NCI-H510A treated with DMSO at 0.1 percent for 48 hours (cell line): ENCODE data around the gene HEATR5B.
A peak's percentile ranks its signal among the peaks of the same experiment; 100 is the strongest.
"Not testable (repeated sequence)": the region's sequence is repeated elsewhere in the genome, so short reads cannot be mapped to it uniquely, and the experiment has no call there.

Experiments used
- DNase-seq: peaks from one replicate; lab custom pipeline; 2025; lab: John Stamatoyannopoulos, UW

Gene HEATR5B

DNA sequence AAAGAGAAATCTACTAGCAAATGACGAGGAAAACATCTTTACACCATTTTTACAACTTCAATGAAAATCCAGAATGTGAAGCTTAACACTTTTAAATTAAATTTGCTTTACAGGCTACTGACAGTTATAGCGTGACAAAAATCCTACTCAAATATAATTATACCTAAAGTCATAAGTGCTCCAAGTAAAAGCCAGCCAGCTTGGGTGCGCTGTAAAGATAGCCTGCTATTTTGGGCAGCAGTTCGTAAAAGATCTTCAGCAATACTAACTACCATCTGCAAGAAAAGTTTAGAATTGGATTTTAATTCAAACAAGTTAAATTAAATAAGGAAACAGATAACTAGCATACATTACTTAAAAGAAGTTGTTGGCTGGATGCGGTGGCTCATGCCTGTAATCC lies 22.4 kb downstream of the HEATR5B start:
- no peak for DNase-seq

DNA sequence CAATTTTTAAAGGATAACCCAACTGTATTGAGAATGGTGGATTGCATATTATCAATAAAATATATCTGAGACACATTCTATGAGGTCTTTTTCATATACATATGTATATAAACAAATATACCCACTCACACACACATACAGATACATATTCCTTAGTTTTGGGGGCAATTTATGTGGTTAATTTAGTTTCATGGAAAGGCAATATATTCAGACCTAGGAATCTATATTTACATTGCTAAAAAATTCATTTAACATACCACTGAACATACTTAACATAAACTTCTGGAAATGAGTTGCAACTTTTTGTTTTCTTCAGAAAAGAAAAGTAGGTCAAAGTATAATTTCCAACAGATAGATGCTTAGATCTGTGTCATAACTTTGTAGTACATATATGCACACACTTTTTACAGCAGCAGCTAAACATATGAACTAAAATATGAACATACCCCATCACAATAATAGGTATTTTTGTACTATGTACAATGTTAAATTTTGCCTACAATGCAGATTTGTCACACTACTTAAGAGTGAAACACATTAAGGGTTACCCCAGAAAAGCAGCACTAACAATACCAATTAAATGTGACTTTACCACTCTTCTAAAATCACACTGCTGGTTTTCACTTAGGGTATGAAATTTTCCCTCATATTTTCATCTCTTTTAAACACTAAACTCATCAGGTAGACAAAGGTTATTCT lies 23.0 kb downstream of the HEATR5B start:
- no peak for DNase-seq

DNA sequence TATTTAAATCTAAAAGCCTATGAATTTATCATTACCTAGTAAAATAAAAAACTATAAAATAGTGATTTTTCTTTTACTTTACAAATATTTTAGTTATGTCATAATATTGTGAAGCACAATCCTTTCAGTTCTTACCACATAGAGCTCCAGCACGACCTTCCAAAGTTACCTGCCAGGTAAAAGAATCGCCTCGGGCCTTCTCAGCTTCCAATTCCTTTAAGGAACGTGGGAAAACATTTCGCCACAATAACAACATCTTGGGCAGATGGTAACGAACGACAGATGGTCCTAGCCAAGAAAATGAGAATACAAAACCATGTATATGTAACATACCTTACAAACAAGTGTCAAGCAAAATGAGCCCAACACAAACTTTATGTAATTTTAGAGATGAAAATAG lies 23.7 kb downstream of the HEATR5B start:
- DNase-seq = no peak

DNA sequence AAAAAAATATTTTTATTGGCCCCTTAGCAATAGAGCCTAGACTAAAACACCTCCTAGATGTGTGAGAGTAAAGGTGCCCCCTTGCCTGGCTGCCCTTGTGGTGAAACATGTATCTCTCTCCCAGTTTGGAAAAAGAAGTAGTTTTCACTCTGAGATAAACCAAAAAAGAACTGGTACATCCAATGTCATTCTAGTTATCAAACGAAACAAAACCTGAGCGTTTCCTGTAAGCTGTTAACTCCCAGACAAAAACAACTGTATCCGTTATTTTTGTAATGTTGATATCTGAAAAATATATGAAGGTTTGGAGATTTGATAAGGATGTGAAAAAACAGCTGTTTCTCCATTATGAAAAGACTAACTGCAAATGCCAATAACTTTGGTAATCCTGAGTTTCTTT lies 24.3 kb downstream of the HEATR5B start:
- DNase-seq = no peak

DNA sequence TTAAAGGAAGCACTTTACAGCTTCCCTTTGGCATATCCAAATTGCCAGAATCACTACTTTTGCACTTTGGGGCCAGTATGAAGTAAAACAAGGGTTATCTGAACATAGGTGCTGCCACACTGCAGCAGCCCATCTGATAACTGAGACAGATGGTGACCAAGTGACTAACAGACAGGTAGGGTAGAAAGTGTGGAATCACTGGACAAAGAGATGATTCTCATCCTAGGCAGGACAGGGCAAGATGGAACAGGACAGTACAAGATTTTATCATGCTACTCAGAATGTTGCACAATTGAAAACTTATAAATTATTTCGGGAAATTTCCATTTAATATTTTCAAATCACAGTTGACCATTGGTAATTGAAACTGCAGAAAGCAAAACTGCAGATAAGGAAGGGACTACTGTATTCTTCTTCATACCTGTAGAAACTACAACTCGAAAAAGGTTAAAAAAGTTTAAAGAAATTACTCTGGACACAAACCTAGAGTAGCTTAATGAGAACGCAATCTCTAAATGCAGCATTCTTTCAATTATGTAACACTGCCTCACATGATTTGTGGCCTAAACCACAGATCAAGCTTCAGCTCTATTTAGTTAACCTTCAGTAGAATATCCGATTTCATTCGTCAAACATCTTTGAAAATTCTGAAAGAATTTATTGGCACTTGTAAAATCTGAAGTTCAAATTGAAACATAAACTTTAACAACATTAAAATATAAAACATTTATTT lies 31.4 kb downstream of the HEATR5B start:
- no peak for DNase-seq

DNA sequence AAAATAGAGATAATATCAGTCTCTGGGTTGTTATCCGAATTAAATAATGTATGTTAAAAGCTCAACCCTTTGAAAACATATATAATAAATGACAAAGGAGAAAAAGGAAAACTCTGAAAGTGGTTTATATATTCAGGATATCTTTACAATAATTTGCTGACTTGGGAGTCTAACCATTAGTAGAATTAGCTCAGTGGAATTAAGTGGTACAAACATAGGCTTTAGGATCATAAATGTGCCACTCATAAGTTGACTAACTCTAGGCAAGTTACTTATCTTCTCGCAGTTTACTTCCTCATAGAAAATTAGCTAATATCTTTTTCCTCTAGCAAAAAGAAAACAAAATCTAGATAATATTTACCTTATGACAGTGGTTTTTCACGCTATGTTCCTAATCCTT lies 44.6 kb downstream of the HEATR5B start:
- DNase-seq = no peak

DNA sequence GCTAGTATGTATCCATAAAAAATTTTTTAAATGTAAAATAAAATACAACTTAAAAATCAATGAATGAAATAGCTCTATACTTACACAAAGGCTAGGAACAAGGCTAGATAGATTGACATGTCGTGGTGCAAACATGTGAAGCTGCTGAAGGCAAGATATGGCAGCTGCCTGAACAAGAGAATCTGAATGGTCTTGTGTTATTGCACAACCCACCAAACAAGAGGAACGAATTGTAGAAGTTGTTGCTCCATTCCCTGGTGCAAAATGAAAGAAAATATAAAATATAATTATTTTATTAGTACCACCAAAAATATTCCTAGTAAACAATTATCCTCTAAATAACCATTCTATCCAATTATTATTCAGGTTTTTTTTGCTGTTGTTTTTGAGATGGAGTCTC lies 46.4 kb downstream of the HEATR5B start:
- DNase-seq = no peak

DNA sequence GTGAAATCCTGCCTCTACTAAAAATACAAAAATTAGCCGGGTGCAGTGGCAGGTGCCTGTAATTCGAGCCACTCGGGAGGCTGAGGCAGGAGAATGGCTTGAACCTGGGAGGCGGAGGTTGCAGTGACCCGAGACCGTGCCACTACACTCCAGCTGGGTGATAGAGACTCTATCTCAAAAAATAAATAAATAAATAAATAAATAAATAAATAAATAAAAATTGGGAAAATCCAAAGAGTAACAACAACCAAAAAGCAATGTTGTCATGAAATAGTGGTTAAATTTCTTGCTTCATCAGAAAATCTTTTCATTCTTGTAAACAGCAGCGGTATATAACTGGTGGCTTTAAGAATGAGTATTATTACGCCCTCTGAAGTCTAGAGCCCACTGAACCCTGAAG lies 54.4 kb downstream of the HEATR5B start:
- no peak for DNase-seq

DNA sequence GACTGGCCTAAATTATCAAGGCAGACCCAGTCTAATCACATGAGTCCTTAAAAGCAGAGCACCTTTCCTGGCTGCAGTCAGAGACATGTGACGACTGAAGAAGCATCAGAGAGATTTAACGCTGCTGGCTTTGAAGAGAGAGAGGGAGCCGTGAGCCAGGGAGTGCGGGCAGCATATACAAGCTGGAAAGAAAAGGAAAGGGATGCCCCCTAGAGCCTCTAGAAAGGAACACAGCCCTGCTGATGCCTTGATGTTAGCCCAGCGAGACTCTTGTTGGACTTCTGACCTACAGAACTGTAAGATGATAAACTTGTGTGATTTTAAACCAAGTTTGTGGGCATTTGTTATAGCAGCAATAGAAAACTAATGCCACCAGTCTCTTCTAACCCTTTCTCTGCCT lies 58.1 kb downstream of the HEATR5B start:
- DNase-seq = peak; percentile 9

DNA sequence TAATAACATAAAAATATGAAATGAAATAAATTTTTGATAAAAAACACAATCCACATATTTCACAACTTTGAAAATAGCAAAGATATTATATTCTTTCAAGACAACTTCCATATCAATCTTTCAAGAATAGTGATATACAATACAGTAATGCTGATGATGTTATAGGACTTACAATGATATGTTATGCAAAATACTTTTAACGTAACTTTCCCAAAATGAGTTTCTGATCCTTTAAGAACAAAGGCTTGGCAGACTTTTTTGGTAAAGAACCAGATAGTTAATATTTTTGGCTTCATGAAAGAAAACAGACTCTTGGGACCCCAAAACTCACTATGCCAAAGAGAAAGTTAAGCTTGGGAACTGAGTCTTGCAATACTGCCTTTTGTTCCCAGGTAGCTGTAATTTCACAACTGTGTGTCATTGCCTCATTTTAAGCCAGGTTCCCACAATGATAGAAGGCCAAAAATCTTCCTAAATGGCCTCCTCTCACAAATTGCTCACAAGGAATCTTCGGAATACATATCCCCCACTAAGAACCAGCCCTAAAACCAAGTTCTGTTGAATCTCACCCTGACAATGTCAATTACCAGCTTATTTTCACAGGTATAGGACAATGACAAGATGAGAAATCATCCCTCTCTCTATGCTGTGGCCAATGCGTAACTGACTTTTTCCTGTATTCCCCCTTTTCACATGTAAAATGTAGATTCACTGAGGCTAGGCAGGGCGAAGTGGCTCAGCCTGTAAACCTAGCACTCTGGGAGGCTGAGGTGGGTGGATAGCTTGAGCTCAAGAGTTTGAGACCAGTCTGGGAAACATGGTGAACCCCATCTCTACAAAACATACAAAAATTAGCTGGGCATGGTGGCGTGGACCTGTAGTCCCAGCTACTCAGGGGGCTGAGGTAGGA lies 63.0 kb downstream of the HEATR5B start:
- no peak for DNase-seq

DNA sequence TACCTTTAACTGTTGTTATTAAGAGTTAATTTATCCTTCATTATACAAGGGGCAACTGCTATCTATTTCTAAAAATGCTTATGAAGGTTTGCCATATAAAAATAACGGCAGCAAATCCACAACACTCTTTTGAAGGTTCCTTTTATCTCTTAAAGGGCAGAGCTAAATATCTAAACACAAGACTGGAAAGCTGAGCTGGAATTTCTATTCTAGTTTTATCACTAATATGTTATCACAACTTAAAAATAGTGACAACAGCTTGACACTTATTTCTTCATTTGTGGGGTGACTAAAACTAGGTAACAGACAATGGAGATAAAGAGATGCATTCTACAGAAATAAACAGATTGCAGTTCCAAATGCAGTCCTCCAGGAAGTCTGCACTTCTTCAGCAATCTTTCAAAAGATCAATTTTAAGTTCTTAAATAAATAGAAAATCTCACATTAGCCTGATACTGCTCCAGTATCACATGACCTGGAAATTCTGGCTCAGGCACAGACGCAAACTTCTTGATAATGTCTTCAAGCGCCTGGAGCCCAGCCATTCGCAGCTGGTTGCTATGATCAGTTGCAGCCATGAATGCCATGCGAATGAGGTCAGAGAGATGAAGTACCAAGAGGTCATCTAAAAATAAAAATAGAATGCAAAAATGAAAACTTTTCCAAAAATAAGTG lies 63.8 kb downstream of the HEATR5B start:
- DNase-seq = no peak

DNA sequence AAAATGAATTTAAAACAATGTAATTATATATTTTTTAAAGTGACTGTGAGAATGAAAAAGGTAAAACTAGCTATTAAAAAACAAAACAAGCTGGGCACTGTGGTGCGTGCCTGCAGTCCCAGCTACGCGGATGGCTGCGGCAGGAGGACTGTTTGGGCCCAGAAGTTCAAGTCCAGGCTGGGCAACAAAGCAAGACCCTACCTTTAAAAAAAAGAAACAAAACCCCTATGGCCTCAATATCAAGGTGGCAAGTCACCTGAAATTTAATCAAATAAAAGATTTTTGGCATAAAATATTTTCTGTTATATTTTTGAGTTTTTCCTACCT lies 70.9 kb downstream of the HEATR5B start:
- no peak for DNase-seq

DNA sequence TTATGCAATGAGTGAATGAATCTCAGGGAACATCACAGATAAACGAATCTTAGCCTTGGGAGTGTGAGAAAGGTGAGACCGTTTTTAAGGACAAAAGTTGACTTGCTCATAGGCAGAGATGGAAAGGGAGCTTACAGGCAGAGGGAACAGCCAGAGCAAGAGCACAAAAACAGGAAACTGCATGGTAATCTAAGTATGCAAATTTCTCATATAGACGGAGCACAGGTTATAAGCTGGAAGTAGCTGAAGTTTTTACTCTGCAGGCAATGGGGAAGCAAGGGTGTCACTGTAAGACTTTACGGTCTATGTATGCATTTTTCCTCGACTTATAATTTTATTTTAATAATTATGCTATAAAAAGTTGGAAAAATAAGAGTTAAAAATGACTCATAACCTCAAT lies 73.0 kb downstream of the HEATR5B start:
- no peak for DNase-seq

DNA sequence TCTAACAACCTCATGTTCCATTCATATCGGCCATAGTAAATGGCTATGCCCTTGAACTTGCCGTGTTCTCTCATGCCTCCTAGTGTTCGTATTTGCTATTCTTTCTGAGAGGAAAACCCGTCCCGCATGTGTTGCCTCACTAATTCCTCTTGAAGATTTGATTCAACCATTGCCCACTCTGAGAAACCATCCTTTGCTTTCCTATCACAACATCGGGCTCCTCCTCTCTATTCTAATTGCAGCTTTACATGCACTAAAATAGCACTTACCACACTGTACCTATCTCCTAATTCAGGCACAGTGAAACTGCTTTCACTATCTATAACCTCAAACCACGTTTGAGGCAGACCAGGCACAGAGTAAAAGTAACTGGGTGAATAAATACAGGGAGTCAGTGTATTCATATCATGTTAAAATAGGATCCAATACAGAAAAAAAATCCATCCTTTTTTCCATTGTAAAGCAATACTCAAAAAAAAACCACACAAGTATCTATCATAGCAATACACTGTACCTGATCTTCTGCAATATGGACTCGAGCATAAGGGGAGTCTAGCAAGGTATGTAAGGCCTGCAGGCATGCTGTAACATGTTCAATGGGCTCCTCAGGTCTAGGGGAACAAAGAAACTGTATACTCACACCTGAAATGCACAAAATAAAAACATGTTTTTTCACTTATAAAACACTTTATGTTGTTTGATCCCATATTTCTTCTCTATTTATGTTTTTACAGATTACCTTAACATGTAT lies 78.9 kb downstream of the HEATR5B start:
- DNase-seq = peak; percentile 10

DNA sequence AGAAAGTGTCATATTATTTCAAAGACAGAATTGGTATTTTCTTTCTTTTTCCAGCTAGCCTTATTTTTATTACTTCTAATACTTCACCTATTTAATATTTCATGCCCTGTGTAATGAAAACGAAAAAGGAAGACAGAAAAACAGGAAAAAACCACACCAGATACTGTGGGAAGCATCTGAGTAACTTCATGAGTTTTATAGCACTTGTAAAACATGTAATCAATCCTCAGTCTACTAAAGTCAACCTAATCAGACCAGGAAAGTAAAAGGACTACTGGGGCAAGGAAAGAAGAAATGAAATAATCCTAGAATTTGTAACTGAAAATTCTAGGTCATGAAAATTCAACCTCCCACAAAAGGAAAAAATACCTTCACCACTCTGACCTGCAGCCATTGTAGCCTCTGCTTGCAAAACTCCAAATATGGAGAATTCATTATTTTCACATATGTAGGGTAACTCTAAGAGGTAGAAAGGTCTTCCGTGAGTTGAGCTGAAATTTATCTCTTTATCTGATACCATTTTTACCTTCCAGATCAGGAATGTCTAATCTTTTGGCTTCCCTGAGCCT lies 83.1 kb downstream of the HEATR5B start:
- no peak for DNase-seq

DNA sequence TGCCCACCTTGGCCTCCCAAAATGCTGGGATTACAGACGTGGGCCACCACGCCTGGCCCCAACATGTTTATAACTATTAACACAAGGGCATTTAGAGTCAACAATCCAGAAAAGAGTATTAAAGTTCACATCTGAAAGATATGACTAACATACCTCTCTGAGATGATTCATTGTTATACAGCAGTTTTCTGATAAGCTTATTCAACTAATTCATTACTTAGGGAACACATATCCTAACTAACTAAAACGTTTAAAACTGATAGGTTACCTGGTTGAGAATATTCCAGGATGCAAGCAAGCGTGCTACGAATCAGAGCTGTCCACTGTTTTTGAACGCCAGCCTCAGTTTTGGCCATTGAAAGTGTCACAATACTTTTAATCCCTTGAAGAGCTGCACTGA lies 83.9 kb downstream of the HEATR5B start:
- no peak for DNase-seq

DNA sequence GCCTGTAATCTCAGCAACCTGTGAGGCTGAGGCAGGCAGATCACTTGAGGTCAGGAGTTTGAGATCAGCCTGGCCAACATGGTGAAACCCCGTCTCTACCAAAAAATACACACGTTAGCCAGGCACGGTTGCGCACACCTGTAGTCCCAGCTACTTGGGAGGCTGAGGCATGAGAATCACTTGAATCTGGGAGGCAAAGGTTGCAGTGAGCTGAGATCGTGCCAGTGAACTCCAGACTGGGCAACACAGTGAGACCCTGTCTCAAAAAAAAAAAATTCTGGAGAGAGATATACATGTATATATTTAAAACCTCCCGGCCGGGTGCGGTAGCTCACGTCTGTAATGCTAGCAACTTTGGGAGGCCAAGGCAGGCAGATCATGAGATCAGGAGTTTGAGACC lies 84.8 kb downstream of the HEATR5B start:
- DNase-seq = not testable (repeated sequence)

DNA sequence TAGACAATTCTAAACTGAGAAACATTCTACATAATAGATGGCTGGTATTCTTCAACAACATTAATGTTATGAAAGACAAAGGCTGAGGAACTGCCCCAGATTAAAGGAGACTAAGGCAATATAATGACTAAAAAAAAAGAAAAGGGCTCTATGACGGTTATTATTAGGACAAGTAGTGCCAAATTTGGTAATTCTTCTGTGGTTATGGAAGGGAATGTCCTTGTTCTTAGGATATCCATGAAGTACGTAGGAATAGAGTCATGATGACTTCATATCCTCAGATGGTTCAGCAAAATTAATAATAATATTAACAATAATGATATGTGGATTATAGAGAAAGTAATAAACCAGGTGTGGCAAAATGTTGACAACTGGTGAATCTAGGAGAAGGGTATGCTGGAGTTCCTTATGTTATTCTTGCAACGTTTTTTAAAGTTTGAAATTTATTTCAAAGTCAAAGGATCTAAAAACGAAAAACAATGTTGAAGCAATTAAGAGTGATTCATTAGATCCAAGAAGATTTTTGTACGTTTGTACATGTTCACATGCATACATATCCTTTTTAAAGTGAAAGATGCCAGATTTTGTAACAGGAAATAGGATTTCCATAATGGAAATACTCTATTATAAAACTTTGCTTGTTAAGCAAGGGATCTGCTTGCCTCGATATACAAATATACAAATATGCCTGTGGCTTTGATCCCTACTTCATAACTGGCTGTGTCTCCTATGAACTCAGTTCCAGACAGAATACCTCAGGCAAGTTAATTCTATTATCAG lies 90.1 kb downstream of the HEATR5B start:
- no peak for DNase-seq

DNA sequence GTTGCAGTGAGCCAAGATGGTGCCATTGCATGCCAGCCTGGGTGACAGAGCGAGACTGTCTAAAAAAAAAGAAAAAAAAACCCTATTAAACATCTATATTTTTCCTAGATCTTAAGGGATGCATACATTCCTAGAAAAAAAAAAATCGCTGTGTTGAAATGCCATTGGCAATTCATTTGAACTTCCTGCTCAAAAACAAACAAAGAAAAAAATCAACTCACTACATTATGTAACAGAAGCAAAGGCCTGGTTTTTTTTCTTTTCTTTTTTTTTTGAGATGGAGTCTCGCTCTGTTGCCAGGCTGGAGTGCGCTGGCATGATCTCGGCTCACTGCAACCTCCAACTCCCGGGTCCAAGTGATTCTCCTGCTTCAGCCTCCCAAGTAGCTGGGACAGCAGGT lies 96.2 kb downstream of the HEATR5B start:
- no peak for DNase-seq

DNA sequence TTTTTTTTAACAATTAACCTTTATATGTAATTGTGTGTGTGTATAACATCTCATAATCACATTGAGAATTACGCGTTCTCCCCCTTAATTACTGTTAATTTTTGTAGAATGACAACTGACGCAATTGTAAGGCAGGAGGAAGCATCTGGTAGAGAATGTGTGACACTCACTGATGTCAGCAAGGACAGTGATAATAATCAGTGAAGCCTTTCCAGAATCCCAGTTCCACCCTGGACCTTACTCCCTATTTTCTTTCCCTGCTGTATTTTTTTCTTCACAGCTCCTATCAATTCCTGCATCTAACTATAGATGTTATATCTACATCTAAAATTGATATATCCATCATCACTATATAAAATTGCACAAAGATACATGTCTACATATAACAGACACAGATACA lies 101.7 kb downstream of the HEATR5B start:
- DNase-seq = no peak

DNA sequence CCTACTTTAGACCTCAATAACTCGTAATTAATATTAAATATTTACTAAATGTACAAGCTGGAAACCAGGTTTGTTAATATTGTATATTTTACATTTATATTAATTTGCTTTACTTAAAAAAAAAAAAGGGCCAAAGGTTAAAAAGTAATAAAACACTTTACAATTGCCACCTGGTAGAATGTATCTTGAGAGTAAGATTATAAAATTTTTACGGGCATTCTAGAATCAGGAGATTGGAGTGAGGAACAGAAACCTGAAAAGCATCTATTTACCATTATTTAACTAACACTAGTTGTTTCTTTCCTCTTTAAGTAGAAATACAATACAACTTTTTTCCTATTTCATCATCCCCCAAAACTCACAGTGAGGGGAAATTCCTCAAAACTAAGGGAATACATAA lies 102.3 kb downstream of the HEATR5B start:
- no peak for DNase-seq
